Esophagus muscularis mucosa (tissue), 3 donors: ENCODE measurements around the gene SMC6.

Source experiments
- CTCF ChIP-seq, 3 experiments: fragments of 200-600 bp in 2 of 3; fragments of 450-650 bp in 1 of 3; sonication (generic) in 2 of 3; IDR thresholded peaks; one replicate each; pipeline ENCODE4 v1.5.1; 2017 to 2019; ENCODE audit warnings: antibody characterized with exemption in 3 of 3, mild to moderate bottlenecking in 2 of 3, moderate library complexity in 1 of 3
- POLR2A ChIP-seq: fragments of 450-650 bp; IDR thresholded peaks from one replicate; pipeline ENCODE4 v1.6.1; 2017; ENCODE audit warnings: antibody characterized with exemption, moderate library complexity, mild to moderate bottlenecking, low read depth
- POLR2AphosphoS5 ChIP-seq, 2 donors: sonication (generic); formaldehyde crosslinking; IDR thresholded peaks; one replicate each; pipeline ENCODE4 v1.6.1; 2017; ENCODE audit warnings: antibody characterized with exemption in 2 of 2

DNA sequence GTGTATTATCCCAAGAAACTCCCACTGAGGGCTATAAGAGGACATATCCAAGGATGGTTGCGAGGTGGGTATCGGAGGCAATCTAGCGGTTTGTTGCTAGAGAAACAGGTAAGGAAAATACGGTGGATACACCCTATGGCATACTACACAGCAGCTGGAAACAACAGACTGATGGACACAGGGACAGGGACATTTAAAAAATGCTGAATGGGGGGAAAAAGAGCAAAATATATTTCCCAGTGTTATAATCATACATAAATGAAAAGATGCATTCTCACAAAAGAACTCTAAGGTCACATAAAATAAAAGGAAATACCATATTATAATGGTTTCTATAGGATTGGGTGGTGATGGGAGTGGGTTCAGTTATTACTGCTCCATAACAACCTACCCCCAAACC, 95.9 kb downstream of the SMC6 start:
- no peak for TF ChIP-seq CTCF (IDR thresholded peaks at IDR 0.05)
- TF ChIP-seq POLR2A: no peak
- TF ChIP-seq POLR2AphosphoS5 (IDR thresholded peaks at IDR 0.05): no peak
